GM19324 (cell line): ENCODE results near the gene GPR162.

Experiments used
- ATAC-seq: cut with Tn5 transposase; IDR thresholded peaks from one replicate; pipeline ENCODE4 v1.9.1; 2021; ENCODE audit warnings: mild to moderate bottlenecking, moderate library complexity; ENCODE audit not compliant: unreplicated experiment, low FRiP score

The GPR162 gene

GRCh38 chr12:6820166-6820565 is 1.5 kb upstream of the GPR162 start:
- no peak for ATAC-seq

- no peak for ATAC-seq
Measured at GRCh38 chr12:6822426-6823135, 960 bp downstream of the GPR162 start.

- no peak for ATAC-seq
Measured at GRCh38 chr12:6823182-6824084, 1.8 kb downstream of the GPR162 start.

GRCh38 chr12:6824085-6824775 is 2.6 kb downstream of the GPR162 start:
- ATAC-seq, result no peak

GRCh38 chr12:6824901-6825381 is 3.3 kb downstream of the GPR162 start:
- no peak for ATAC-seq

GRCh38 chr12:6825398-6826124 is 3.9 kb downstream of the GPR162 start:
- ATAC-seq, result no peak

GRCh38 chr12:6826125-6826733 is 4.6 kb downstream of the GPR162 start:
- no peak for ATAC-seq

- no peak for ATAC-seq
Measured at GRCh38 chr12:6826734-6827436, 5.3 kb downstream of the GPR162 start.

- ATAC-seq, result no peak
Measured at GRCh38 chr12:6827437-6827911, 5.9 kb downstream of the GPR162 start.

- no peak for ATAC-seq
Measured at GRCh38 chr12:6827982-6828780, 6.6 kb downstream of the GPR162 start, which contains the start of gene P3H3. P3H3 (plus strand) TSS chr12:6828407; CDS start chr12:6828441, 34 bp downstream.

- no peak for ATAC-seq
Measured at GRCh38 chr12:6828781-6829535, 7.3 kb downstream of the GPR162 start.

GRCh38 chr12:6829536-6830220 is 8.1 kb downstream of the GPR162 start:
- no peak for ATAC-seq

GRCh38 chr12:6830286-6830890 is 8.8 kb downstream of the GPR162 start:
- no peak for ATAC-seq

- no peak for ATAC-seq
Measured at GRCh38 chr12:6830999-6831398, 9.4 kb downstream of the GPR162 start.

- ATAC-seq, result no peak
Measured at GRCh38 chr12:6831450-6831995, 9.9 kb downstream of the GPR162 start.

- no peak for ATAC-seq
Measured at GRCh38 chr12:6832125-6832524, 10.5 kb downstream of the GPR162 start.
